Activated effector memory CD4-positive, alpha-beta T cell treated with Interleukin-2 at 50 U/mL for 16 hours (primary cell): Measurements from ENCODE around the gene SLC7A11.
"Not testable (repeated sequence)": the region's sequence is repeated elsewhere in the genome, so short reads cannot be mapped to it uniquely, and the experiment has no call there.

ENCODE experiments used
- DNase-seq: peaks from one replicate; pipeline ENCODE4 v3.0.0-alpha.2; 2020

The SLC7A11 gene

DNA sequence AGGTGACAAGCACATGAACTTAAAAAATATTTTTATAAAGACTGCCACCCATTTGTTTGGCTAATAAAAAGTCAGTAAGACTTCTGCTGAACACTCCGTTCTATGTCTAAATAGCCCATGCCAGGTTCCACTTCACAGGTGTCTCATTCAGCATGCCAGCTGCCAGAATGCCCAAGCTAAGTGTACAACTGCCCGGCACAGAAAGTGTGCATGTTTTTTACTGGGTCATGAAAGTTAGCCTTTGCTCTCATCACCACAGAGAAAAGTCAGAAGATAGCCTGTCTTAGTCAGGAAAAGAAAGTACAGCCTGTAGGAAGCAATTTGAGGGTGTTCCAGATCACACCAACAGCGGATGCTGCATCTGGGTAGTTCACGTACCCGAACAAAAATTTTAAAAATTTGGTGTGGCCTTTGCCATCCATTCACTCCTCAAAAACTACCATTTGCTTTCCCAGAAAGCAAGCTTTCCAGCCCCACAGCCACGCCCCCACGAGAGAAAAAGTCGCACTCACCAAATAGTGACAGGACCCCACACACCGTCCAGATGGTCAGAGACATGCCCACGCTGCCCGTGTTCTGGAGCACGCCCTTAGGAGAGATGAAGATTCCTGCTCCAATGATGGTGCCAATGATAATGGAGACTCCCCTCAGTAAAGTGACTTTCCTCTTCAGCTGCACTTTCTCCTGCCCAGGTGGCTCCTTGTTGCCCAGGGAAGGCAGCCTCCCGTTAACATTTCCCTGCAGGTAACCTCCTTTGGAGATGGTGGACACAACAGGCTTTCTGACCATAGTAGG, 671 bp downstream of the SLC7A11 start:
- DNase-seq = no peak

- no peak for DNase-seq
These were observed 2.7 kb downstream of the SLC7A11 start for GRCh38 chr4:138239491-138239890.

DNA sequence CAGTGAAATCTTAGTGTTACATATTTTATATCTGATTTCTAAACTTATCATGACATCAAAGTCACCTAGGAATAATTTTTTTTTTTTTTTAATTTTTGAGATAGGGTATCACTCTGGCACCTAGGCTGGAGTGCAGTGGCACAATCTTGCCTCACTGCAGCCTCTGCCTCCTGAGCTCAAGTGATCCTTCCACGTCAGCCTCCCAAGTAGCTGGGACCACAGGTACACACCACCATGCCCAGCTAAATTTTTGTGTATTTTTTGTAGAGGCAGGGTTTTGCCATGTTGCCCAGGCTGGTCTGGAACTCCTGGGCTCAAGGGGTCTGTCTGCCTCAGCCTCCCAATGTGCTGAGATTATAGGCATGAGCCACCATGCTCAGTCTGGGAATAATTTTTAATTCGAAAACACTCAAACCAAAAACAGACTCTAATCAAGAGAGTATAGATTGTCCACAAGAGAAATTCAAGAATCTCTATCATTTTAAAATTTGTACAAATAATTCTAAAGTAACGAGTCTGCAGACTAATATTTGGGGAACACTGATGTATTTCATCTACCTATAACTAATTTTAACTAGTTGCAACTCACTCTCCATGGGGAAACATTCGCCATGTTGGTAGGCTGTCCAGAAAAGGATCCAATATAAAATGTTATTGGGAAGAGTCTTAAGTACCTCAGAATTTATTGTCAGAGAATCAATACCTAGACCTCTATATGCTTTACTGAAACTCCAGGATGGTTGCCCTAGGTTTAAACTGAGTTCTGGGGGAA, 3.4 kb downstream of the SLC7A11 start:
- DNase-seq = no peak

DNA sequence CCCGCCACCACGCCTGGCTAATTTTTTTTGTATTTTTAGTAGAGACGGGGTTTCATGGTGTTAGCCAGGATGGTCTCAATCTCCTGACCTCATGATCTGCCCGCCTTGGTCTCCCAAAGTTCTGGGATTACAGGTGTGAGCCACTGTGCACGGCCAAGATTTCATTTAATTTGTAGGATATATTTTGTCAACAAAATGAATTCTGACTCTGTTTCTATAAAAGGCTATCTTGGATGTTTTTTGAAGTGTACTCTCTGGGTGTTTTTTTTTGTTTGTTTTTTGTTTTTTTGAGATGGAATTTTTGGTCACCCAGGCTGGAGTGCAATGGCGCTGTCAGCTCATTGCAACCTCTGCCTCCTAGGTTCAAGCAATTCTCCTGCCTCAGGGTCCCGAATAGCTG, 5.0 kb downstream of the SLC7A11 start:
- not testable (repeated sequence) for DNase-seq

DNA sequence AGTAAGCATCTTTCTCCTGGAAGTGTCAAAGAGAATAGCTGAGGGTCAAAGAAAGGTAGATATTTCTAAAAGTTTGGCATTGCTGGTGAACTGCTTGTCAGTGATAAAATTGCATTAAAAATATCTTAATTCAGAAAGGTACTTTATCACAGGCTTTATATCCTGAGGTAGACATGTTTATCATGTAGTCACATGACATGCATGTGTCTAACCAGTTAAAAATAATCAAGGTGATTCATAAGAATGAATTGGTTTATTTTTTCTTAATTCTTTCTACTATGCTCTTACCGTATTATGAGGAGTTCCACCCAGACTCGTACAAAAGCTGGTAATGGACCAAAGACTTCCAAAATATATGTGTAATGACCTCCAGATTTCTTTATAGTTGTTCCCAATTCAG, 6.1 kb downstream of the SLC7A11 start:
- no peak for DNase-seq

DNA sequence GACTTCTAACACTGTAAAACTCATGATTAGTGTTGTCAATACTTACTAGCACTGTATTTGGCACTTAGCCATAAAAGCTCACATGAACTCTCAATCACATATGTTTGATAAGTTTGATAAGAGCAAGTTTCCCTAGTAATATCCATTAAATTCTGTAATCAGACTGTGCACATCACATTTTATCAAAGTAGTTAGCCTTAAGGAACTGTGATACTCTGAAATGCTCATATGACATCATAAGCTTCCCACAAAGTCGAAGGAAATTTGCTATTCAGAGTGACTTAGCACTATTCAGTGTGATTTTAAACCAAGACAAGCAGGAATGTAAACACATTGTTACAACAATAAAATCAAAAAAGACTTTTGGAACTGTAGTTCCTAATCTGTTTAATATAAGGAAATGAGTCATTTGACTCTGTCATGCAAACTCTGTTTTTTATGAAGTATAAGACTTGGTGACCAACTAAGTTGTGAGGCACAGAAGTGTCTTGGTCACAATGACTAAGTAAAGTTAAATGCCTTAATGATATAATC, 6.7 kb downstream of the SLC7A11 start:
- DNase-seq = no peak

DNA sequence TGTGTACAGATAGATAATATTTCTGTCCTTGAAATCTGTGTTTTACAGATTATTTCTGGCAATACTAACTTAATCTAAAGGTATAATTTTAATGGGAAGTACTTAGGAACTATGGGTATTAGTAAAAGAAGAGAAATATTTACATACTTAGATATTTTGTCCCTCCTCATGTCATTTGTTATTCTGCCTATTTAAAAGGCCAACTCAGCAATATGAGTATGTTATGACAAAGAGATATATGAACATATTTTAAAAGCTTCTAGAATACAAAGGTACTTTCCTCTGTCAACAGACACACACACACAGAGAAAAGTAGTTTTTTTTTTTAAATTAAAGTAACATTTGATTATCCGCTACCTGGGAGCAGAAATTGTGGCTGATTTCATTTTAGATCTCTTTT, 7.9 kb downstream of the SLC7A11 start:
- DNase-seq = no peak

- no peak for DNase-seq
These were observed 8.7 kb downstream of the SLC7A11 start for GRCh38 chr4:138233313-138234034.

DNA sequence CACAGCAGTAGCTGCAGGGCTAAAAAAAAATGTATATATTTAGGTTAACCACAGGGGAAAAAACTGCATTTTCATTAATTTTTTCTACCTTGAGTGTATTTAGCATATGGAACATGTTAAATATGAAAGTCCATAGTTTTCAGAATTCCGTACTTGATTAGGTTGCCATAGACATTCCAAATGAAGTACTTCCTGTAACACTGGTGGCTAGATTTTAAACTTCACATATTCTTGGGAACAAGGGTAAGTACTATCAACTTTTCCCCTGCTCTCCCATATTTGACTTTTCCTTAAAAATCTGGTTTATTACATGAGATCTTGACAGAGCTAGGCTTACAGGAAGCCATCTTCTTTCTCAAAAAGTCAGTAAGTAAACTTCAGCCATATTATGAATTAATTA, 9.8 kb downstream of the SLC7A11 start:
- no peak for DNase-seq

DNA sequence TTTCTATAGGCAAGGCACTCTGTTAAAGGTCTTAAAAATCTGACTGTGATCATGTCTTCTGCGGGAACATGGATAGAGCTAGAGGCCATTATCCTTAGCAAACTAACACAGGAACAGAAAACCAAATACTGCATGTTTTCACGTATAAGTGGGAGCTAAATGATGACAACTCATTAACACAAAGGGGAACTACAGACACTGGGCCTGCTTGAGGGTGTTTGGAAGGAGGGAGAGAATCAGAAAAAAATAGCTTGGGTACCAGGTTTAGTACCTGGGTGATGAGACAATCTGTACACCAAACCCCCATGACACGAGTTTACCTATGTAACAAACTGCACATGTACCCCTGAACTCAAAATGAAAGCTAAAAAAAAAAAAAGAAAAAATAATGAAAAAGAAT, 12.1 kb downstream of the SLC7A11 start:
- DNase-seq = no peak

DNA sequence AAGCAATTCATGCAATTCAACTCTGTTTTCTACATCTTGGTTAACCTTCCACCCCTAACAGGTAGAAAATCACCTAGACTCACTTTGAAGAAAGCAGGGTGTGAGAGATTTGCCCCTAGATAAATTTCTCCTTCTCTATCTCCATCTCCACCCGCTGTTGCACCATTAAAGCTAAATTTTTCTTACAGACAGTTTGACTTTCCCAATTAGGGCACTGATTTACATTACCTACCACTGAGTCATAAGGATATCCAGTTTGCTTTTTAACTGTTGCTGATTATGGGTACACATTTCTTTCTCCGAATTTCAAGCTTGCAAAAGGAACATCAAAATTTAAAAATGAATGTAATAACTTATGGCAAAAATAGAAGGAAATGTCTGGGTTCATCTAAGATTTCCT, 13.0 kb downstream of the SLC7A11 start:
- DNase-seq = no peak

DNA sequence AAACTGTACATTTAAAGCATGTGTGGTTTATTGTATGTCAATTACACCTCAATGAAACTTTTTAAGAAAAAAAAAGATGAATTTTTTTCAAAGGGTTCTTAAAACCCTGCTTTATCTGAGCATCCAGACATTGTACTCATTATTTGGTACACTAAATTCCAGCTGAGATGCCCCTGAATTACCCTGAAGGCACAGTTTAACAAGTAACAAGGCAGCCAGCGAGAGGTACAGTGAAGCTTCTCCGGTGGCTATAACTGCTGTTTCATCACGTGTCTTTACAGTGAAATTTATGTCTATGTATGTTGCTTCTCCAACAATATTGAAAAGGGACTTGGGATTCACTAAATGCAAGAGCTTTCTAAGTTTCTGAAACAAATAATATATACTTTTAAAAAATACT, 15.8 kb downstream of the SLC7A11 start:
- no peak for DNase-seq

- no peak for DNase-seq
These were observed 16.7 kb downstream of the SLC7A11 start for GRCh38 chr4:138225477-138225876.

GRCh38 chr4:138224614-138225013, 17.5 kb downstream of the SLC7A11 start:
- DNase-seq = no peak

DNA sequence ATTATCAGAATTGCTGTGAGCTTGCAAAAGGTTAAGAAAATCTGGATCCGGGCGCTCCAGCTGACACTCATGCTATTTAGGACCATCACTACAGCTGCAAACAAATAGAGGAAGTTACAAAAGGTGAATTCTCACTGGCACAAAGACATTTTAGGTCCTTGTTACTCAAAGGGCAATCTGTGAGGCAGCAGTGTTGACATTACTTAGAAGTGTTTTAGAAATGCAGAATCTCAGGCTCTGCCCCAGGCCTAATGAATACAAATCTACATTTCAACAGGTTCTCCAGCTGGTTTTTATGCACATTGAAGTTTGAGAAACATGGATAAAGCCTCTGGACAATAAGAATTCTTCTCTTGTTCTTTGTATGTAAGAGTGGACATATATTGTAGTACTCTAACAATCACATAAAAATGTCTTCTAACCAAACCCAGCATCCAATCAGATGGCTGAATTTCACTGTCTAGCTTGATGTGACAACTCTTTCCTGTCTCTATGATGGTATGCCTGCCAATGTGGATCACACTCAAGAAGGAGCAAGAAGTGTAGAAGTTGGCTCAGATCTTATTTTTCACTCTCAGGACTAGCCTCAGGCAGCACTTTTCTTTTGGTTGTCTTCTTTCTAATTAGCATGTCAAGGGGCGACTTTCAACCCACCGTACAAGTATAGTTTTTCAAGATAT, 18.8 kb downstream of the SLC7A11 start:
- DNase-seq = no peak

GRCh38 chr4:138222046-138222445, 20.1 kb downstream of the SLC7A11 start:
- no peak for DNase-seq

- DNase-seq = no peak
These were observed 23.2 kb downstream of the SLC7A11 start for GRCh38 chr4:138218976-138219375.

GRCh38 chr4:138217567-138217966, 24.6 kb downstream of the SLC7A11 start:
- DNase-seq = no peak

DNA sequence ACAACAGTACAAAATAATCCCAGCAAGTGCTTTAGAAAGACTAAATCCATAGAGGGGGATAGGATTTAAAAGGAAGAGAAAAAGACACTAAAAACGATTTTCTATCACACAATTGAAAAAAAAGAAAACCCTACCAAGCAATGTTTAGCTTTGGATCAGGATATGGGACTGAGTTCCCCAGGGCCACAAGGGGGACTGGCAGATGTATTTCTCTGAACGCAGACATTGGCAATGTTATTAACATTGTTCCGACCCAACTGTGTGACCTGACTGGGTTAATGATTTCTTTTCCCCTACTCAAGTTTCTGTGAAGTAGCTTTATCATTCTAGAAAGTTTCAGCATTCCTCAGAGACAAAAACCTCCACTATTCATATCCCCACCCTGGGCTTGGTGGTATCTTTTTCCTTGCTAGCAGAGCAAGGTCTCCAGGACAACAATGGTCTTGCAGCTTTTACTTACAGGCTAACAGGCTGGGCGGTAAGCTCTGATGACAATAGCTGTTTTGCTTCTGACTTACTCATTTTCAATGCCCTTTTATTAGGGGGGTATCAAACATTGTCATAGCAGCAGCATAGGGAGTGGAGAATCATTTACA, 25.8 kb downstream of the SLC7A11 start:
- no peak for DNase-seq

GRCh38 chr4:138210576-138210975, 31.6 kb downstream of the SLC7A11 start:
- DNase-seq = not testable (repeated sequence)

DNA sequence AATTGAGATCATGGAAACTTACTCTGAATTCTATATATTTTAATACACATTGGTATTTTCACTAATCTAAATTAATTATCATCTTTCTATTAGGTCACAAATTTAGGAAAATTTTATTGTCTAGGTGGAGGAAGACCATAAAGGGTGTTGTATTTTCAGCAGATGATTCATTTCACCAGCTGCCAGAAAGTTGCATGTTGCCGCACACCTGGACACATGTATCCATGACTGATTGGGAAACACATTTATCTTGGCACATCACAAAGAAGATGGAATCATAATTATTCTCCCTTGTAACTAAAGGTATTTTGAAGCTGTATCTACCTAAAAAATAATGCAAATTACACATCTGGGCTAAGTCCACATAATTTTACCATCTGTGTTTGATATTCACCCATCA, 33.1 kb downstream of the SLC7A11 start:
- no peak for DNase-seq

DNA sequence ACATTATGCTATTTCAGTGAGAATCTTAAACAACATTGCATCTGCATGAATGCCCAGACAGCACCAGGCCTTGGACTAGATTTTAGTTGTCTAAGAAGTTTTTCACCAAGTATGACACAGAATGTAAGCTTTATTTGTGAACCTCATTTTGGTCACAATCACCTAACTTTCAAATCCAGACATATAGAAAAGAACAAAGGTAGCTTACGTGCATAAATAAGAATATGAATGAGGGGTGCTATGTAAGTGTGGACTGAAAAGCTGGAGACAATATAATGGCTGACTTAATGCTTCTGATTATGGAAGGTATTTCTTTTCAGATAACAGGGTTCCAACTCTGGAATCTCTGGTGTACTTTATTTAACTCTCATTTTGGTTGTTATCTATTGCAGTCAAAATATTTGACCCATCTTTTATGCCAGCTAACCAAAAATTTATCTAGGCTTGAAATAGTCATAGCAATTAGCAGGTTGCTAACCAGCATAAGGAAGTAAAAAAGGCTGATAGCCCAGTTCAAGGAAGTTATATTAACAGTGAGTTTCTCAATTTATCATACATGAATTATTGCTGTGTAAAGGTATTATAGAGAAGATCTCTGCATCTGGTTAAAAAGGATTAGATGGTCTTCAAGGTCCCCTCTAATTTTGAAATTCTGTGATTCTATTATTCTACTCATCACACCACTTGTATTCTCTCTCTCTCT, 36.5 kb downstream of the SLC7A11 start:
- no peak for DNase-seq
